AG09319 (cell line): Measurements from ENCODE around the gene ADORA2A.

Source experiments
- DNase-seq: peaks from one replicate; pipeline ENCODE4 v3.0.0-alpha.2; 2010; ENCODE audit warnings: low read depth; ENCODE audit errors: extremely low read depth
- CTCF ChIP-seq: IDR thresholded peaks from 2 replicates; pipeline ENCODE4 v1.5.1; 2011; ENCODE audit warnings: low read depth, mild to moderate bottlenecking, inconsistent platforms, low read length, moderate library complexity

Gene ADORA2A

GRCh38 chr22:24445481-24446259 is 18.3 kb downstream of the ADORA2A start:
- TF ChIP-seq CTCF = no peak
- no peak for DNase-seq

GRCh38 chr22:24446260-24446611 is 18.8 kb downstream of the ADORA2A start:
- no peak for DNase-seq
- TF ChIP-seq CTCF = no peak

- no peak for DNase-seq
- TF ChIP-seq CTCF = no peak
Observed at GRCh38 chr22:24450610-24451009, 23.2 kb downstream of the ADORA2A start.

- TF ChIP-seq CTCF = no peak
- no peak for DNase-seq
Observed at GRCh38 chr22:24451162-24451561, 23.8 kb downstream of the ADORA2A start.

GRCh38 chr22:24453853-24454252 is 26.5 kb downstream of the ADORA2A start:
- TF ChIP-seq CTCF = no peak
- no peak for DNase-seq

GRCh38 chr22:24455039-24455438 is 27.6 kb downstream of the ADORA2A start:
- no peak for TF ChIP-seq CTCF
- DNase-seq = no peak

GRCh38 chr22:24455751-24456426 is 28.5 kb downstream of the ADORA2A start:
- no peak for DNase-seq
- TF ChIP-seq CTCF = no peak
